Ectodermal cell (in vitro differentiated cells): ENCODE measurements around the gene CRK.
"Not testable (repeated sequence)": the region's sequence is repeated elsewhere in the genome, so short reads cannot be mapped to it uniquely, and the experiment has no call there.

Experiments
- H3K27ac ChIP-seq: 2 replicates; pipeline ENCODE4 v1.7.0; 2013; ENCODE audit warnings: mild to moderate bottlenecking, low read depth, low read length; ENCODE audit not compliant: insufficient read depth, poor library complexity, severe bottlenecking
- H3K27me3 ChIP-seq: 2 replicates; pipeline ENCODE4 v1.7.0; 2013; ENCODE audit warnings: mild to moderate bottlenecking, low read length; ENCODE audit not compliant: insufficient read depth, control insufficient read depth, poor library complexity, severe bottlenecking
- H3K36me3 ChIP-seq: one replicate; pipeline ENCODE4 v1.7.0; 2013; ENCODE audit warnings: low read length; ENCODE audit not compliant: control insufficient read depth, insufficient read depth
- H3K4me1 ChIP-seq: one replicate; pipeline ENCODE4 v1.7.0; 2013; ENCODE audit warnings: low read length; ENCODE audit not compliant: control insufficient read depth, insufficient read depth
- H3K4me3 ChIP-seq: 2 replicates; pipeline ENCODE4 v1.7.0; 2013; ENCODE audit warnings: low read depth, low read length, control low read depth; ENCODE audit not compliant: insufficient read depth
- H3K9me3 ChIP-seq: 2 replicates; pipeline ENCODE4 v1.7.0; 2013; ENCODE audit warnings: mild to moderate bottlenecking, low read length, moderate library complexity; ENCODE audit not compliant: control insufficient read depth
- WGBS, 2 experiments: methylation state at CpG; one replicate each; pipeline ENCODE4 v1.1.7; 2013; ENCODE audit warnings: missing lambda C conversion rate in 2 of 2; 5-methylcytosine and 5-hydroxymethylcytosine counted together

Gene CRK

DNA sequence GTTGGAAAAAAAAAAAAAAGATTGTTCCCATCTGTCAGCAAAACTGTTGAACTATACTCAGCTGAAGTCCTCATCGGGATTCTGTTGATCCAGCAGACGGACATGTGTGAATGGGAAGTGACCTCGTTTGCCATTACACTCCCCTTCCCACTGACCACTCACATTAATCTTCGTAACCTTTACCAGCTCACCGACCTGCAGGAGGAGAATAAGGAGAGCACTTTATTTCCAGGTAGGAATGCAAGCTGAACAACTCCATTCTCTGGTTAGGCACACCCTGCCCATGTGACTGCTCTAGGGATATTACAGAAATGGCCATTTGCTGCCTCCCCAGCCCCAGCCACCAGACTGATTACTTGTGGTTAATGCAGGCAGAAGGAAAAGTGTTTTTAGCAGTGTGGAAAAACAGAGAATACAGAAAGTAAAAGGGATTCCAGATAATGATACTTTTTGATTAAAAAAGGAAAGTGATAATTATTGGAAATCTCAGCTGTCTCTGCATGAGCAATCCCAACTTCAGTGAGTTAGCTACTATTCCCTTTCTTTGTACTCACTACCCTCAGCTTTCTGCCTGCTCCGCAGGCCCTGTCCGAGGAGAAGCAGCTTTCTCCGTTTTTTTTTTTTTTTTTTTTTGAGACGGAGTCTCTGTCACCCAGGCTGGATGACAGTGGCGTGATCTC, 32.4 kb downstream of the CRK start:
- H3K4me1 ChIP-seq, result no peaks in the 10 kb centered on the region
- no peaks in the 10 kb centered on the region for H3K27me3 ChIP-seq
- no peak overlapping the region for H3K4me3 ChIP-seq
- H3K27ac ChIP-seq, result no peak overlapping the region
- peaks cover 32% of the 10 kb centered on the region for H3K36me3 ChIP-seq
- no peaks in the 10 kb centered on the region for H3K9me3 ChIP-seq
- whole genome bisulfite sequencing, 2 experiments, result 93 to 94% methylated on average over 10 of the region's 10 CpGs

- Histone ChIP-seq H3K4me3 (no peak overlapping the region), H3K27me3 (no peaks in the 10 kb centered on the region), H3K27ac (no peak overlapping the region), H3K9me3 (no peaks in the 10 kb centered on the region), H3K4me1 (no peaks in the 10 kb centered on the region), H3K36me3 (peaks cover 32% of the 10 kb centered on the region)
- 97 to 99% methylated on average over 7 of the region's 7 CpGs for WGBS, 2 experiments
Observed at GRCh38 chr17:1422885-1423284, 33.1 kb downstream of the CRK start.

DNA sequence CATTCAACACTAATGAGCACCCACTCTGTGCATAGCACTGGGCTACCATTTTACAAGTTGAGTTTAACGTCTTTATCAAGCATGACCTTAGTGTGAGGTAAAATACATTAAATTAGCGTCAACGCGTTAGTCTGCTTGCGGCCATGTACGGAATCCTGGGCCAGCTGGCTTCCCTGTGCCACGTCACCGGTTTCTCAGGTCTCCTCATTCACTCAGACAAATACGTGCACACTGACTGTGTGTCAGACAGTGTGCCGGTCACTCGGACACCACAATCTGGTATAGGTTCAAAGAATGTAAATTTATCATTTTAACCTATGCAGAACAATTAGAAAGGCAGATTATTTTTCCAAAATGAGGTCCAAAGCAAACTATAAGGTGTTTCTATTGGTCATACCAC, 34.6 kb downstream of the CRK start:
- Histone ChIP-seq H3K4me3 (no peak overlapping the region), H3K4me1 (no peaks in the 10 kb centered on the region), H3K36me3 (peaks cover 30% of the 10 kb centered on the region), H3K27me3 (no peaks in the 10 kb centered on the region), H3K9me3 (no peaks in the 10 kb centered on the region), H3K27ac (no peak overlapping the region)
- 96 to 98% methylated on average over 9 to 11 of the region's 11 CpGs for WGBS, 2 experiments

- H3K36me3 ChIP-seq, result peaks cover 30% of the 10 kb centered on the region
- no peaks in the 10 kb centered on the region for H3K4me1 ChIP-seq
- no peak overlapping the region for H3K27ac ChIP-seq
- no peak overlapping the region for H3K4me3 ChIP-seq
- H3K27me3 ChIP-seq, result no peaks in the 10 kb centered on the region
- H3K9me3 ChIP-seq, result no peaks in the 10 kb centered on the region
- 93 to 98% methylated on average over 2 of the region's 2 CpGs for WGBS, 2 experiments
Observed at GRCh38 chr17:1420981-1421380, 35.1 kb downstream of the CRK start.

DNA sequence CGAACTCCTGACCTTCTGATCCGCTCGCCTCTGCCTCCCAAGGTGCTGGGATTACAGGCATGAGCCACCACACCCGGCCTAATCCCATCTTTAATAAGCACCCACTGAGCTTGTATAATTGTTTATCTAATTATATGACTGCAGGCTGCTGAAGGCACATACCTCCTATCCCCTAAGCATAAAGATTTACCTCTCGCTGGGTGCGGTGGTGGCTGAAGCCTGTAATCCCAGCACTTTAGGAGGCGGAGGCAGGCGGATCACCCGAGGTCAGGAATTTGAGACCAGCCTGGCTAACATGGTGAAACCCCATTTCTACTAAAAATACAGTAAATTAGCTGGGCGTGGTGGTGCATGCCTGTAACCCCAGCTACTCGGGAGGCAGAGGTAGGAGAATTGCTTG, 35.9 kb downstream of the CRK start:
- Histone ChIP-seq H3K4me3 (no peak overlapping the region), H3K27ac (no peak overlapping the region), H3K4me1 (no peaks in the 10 kb centered on the region), H3K36me3 (peaks cover 30% of the 10 kb centered on the region), H3K9me3 (no peaks in the 10 kb centered on the region), H3K27me3 (no peaks in the 10 kb centered on the region)
- WGBS, 2 experiments, result 94% methylated on average over 10 to 11 of the region's 11 CpGs

GRCh38 chr17:1418476-1418875, 37.6 kb downstream of the CRK start:
- not testable (repeated sequence) for H3K4me1 ChIP-seq, H3K4me3 ChIP-seq, H3K27ac ChIP-seq, H3K27me3 ChIP-seq, H3K9me3 ChIP-seq
- H3K36me3 ChIP-seq, result peaks cover 24% of the 10 kb centered on the region
- 93 to 96% methylated on average over 10 of the region's 10 CpGs for WGBS, 2 experiments

GRCh38 chr17:1416414-1416813, 39.6 kb downstream of the CRK start:
- Histone ChIP-seq H3K27ac (no peak overlapping the region), H3K4me1 (no peaks in the 10 kb centered on the region), H3K4me3 (no peak overlapping the region), H3K9me3 (no peaks in the 10 kb centered on the region), H3K36me3 (peaks cover 5% of the 10 kb centered on the region), H3K27me3 (no peaks in the 10 kb centered on the region)
- 97% methylated on average over 5 of the region's 5 CpGs for WGBS, 2 experiments

DNA sequence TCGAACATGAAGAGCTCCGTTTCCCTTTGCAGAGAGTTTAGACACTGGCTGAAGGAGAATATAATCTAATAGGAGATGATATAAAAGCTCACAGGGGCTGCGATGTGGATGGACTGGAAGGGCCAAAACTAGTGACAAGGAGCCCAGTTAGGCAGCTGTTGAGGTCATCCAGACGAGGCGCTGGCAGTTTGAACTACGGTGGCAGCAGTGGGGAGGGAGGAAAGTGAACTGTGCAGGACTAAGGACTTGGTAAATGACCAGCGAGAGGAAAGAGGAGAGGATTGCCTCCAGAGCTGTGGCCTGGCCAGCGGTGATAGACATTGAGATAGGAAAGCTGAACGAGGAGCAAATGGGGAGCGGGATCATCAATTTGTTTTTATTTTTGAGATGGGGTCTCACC, 41.4 kb downstream of the CRK start:
- 89% methylated on average over 10 of the region's 10 CpGs for WGBS, 2 experiments
- H3K27me3 ChIP-seq, result no peaks in the 10 kb centered on the region
- no peak overlapping the region for H3K27ac ChIP-seq
- H3K4me1 ChIP-seq, result no peaks in the 10 kb centered on the region
- no peaks in the 10 kb centered on the region for H3K9me3 ChIP-seq
- no peaks in the 10 kb centered on the region for H3K36me3 ChIP-seq
- H3K4me3 ChIP-seq, result no peak overlapping the region

DNA sequence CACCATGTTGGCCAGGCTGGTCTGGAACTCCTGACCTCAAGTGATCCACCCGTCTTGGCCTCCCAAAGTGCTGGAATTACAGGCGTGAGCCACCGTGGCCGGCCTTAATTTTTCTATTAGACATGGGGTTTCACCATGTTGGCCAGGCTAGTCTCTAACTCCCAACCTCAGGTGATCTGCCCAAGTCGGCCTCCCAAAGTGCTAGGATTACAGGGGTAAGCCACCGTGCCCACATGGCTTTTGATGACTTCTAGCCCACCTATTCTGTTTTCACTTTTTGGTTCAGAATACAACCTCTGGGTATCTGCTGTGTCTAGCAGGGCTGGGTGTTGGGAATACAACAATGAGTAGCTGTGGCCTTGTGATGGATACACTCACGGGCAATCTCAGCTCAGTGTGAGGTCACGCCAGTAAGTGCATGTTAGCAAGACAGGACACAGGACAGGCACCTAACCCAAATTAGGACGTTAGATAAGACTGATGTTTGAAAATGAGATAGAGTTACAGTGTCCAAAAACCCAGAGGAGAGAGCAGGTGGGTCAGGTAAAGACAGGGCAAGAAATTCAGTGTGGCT, 41.9 kb downstream of the CRK start:
- no peaks in the 10 kb centered on the region for H3K36me3 ChIP-seq
- H3K9me3 ChIP-seq, result no peaks in the 10 kb centered on the region
- H3K27ac ChIP-seq, result no peak overlapping the region
- H3K4me3 ChIP-seq, result no peak overlapping the region
- H3K4me1 ChIP-seq, result no peaks in the 10 kb centered on the region
- no peaks in the 10 kb centered on the region for H3K27me3 ChIP-seq
- 87 to 89% methylated on average over 9 of the region's 9 CpGs for WGBS, 2 experiments

DNA sequence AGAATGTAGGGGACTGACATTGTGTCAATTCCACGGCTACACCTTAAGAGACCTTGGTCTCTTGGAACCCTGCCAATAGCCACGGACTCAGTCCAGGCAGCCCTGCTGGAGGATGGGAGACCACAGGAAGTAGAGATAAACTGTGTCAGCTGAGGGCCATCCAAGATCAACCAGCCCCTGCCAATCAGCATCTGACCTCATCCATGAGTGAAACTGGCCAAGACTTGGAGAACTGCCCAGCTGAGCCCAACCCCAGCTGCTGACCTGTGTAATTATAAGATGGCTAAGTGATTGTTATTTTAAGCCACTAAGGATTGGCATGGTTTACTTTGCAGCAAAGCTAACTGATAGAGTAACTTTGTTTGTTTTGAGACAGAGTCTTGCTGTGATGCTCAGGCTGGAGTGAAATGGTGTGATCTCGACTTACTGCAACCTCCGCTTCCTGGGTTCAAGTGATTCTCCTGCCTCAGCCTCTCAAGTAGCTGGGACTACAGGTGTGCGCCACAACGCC, 42.7 kb downstream of the CRK start:
- Histone ChIP-seq H3K36me3 (no peaks in the 10 kb centered on the region), H3K4me3 (no peak overlapping the region), H3K4me1 (no peaks in the 10 kb centered on the region), H3K27ac (no peak overlapping the region), H3K27me3 (no peaks in the 10 kb centered on the region), H3K9me3 (no peaks in the 10 kb centered on the region)
- WGBS, 2 experiments, result 90% methylated on average over 6 of the region's 6 CpGs
